HG03469 (cell line): Measurements from ENCODE around the gene KRTAP5-1.

Experiments
- ATAC-seq: cut with Tn5 transposase; IDR thresholded peaks from one replicate; pipeline ENCODE4 v1.9.1; 2021; ENCODE audit warnings: mild to moderate bottlenecking, moderate library complexity, moderate number of reproducible peaks; ENCODE audit not compliant: unreplicated experiment

Gene KRTAP5-1

GRCh38 chr11:1546077-1546535 is 39.0 kb downstream of the KRTAP5-1 start:
- no peak for ATAC-seq

GRCh38 chr11:1545432-1545831 is 39.7 kb downstream of the KRTAP5-1 start:
- no peak for ATAC-seq

- no peak for ATAC-seq
Observed at GRCh38 chr11:1544536-1544935, 40.5 kb downstream of the KRTAP5-1 start.

- ATAC-seq, result no peak
Observed at GRCh38 chr11:1543606-1544263, 41.3 kb downstream of the KRTAP5-1 start.

- ATAC-seq, result no peak
Observed at GRCh38 chr11:1542267-1542666, 42.8 kb downstream of the KRTAP5-1 start.

GRCh38 chr11:1541474-1542204 is 43.4 kb downstream of the KRTAP5-1 start:
- ATAC-seq, result no peak

GRCh38 chr11:1540074-1540473 is 45.0 kb downstream of the KRTAP5-1 start:
- no peak for ATAC-seq

GRCh38 chr11:1538153-1538552 is 46.9 kb downstream of the KRTAP5-1 start:
- ATAC-seq, result no peak

- ATAC-seq, result no peak
Observed at GRCh38 chr11:1536065-1536843, 48.8 kb downstream of the KRTAP5-1 start.

- ATAC-seq, result no peak
Observed at GRCh38 chr11:1534682-1535081, 50.4 kb downstream of the KRTAP5-1 start.
